ENCODE results near the gene PROCA1.
"Not testable (repeated sequence)": the region's sequence is repeated elsewhere in the genome, so short reads cannot be mapped to it uniquely, and the experiment has no call there.

The PROCA1 gene

DNA sequence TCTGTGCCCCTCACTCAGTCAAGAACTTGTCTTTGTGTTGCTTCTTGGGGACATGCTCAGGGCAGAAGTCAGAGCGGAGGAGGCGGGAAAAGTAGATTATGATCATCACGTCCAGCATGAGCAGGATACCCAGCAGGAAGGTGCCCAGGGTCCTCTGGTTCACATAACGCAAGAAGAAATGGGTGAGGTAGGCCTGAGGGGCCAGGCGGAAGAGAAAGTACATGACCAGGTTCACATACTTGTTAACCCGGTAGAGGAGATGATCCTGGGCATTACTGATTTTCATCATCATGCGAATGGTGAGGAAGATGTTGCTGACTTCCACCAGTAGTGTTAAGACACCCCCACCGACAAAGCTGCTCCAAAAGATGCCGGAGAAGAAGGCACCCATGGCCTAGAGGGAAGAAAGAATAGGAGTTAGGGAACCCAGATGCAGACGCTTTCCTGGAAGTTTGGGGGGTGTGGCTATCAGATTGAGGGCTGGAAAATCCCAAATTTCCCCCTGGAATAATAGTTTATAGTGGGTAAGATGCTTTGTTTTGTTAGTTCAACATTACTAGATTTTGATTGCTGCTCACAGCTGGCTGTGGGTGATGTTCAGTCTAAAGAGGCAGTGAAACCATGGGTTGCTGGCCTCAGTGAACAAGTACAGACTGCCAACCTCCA lies 12.9 kb upstream of the PROCA1 start:
- DNase-seq, result no peak

DNA sequence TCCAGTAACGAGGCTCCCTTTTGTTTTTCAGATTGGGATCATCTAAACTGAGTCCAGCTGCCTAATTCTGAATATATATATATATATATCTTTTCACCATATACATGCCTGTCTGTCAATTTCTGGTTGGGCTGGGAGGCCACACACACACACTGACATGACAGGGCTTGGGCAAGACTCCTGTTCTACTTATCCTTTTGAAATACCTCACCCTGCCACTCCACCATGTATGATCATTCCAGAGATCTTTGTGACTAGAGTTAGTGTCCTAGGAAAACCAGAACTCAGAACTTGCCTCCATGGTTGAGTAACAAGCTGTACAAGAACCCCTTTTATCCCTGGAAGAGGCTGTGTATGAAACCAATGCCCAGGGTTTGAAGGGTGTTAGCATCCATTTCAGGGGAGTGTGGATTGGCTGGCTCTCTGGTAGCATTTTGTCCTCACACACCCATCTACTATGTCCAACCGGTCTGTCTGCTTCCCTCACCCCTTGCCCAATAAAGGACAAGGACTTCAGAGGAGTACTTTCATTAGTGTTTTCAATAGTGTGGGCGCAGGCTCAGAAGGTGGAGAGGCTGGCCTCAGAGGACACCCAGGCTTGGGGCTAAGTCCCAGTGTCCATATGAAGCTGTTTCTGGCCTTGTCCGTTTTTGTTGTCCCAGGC lies 12.3 kb upstream of the PROCA1 start:
- not testable (repeated sequence) for DNase-seq

DNA sequence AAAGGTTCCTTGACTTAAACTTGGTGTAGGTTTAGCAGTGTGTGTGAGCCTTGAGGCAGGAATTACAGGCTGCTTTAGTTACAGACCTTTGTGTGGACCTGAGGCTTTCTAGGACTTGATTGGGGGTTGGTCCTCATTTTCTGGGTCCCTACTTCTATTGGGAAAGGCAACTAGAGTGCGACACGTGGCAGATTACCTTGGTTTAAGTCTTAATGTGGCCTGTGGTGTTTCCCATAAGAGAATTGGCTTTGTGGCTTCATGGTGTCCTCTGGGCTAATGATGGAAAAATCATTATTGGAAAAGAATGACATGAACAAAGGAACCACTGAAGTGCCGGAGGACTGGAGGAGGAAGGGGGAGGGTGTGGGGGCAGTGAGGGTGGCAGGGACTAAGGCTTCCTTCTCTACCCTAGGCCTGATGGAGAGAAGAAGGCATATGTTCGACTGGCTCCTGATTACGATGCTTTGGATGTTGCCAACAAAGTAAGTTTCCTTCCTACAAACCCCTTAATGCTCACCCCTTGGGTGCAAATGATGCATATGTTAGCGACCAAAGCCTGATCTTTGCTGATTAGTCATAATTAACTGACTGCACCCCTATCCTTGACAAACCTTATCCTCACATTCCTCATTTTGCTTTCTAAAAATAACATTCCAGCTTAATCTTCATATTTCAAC lies 11.6 kb upstream of the PROCA1 start:
- no peak for DNase-seq

DNA sequence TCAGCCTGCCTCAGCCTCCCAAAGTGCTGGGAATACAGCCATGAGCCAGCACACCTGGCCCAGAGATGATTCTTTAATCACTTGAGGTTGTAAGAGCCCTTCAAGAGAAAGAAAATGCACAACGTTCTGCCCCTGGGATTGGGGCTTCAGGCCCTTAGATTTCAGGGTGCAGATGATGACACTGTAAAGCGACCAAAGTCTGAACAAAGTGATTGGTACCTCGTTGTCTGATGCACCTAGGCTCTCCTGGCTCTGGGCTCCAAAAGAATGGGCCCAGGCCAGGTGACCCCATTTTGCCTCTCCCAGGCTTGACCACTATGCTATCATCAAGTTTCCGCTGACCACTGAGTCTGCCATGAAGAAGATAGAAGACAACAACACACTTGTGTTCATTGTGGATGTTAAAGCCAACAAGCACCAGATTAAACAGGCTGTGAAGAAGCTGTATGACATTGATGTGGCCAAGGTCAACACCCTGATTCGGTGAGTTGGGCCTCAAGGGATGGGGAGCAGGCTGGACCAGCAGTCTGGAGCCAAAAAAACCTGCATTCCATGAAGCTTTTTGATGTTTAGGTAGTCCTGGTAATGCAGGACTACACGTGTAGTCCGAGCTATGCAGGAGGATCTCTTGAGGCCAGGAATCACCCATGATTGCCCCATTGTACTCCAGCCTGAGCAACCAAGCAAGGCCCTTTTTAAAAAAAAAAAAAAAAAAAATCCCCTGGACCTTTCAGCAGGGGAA lies 10.9 kb upstream of the PROCA1 start:
- DNase-seq, result no peak

DNA sequence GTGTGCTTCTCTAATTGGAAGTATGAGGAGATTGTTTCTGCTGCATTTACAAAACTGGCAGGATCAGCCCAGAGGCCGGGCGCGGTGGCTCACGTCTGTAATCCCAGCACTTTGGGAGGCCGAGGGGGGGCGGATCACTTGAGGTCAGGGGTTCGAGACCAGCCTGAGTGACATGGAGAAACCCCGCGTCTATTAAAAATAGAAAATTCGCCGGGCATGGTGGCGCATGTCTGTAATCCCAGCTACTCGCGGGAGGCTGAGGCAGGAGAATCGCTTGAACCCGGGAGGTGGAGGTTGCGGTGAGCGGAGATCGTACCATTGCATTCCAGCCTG lies 9.3 kb upstream of the PROCA1 start:
- DNase-seq, result not testable (repeated sequence)

GRCh38 chr17:28720247-28720996 lies 8.7 kb upstream of the PROCA1 start:
- no peak for DNase-seq

- DNase-seq, result no peak
These were observed 7.3 kb upstream of the PROCA1 start for GRCh38 chr17:28719021-28719433.

- no peak for DNase-seq
These were observed 6.8 kb upstream of the PROCA1 start for GRCh38 chr17:28718333-28719020.

- no peak for DNase-seq
These were observed 6.1 kb upstream of the PROCA1 start, which contains the start of gene RAB34 for GRCh38 chr17:28717578-28718332. RAB34 (minus strand) TSS chr17:28717868; CDS start chr17:28717266, 602 bp downstream.

DNA sequence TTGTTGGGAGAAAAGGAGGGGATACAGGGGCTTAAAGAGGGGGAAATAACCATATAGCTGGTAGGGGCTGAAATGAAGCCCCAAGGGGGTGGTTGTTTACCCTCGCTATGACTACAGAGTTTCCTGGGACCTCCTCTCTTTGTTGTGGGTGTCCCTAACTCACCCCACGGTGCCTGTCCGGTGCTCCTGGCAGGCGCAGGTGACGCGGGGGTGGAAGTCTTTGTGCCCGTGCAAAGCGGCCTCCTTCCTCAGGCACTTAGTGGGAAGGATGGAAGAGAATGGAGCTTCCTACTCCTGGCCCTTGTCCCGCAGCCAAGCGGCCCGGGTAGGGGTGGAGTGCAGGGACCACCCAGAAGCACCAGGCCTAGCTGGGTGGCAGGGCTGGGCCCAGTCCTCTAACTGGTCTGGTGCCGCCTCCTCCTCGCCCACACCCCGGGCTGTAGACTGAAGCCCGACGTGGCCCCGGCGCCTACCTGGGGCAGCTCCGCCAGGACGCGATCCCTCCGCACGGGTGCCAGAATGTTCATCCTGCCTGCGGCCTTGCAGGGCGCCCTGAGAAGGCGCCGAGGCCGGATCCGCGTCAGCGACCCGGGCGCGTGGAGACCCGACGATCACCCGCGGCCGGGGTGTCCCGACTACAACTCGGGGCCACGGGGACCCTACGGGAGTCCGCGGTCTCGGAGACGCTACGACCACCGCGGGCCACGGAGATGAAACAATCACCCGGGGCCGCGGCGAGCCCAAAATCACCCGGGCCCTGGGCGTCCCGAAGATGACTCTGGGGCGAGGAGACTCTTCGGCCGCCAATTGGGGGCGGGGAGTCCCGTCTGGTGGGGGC lies 5.3 kb upstream of the PROCA1 start:
- no peak for DNase-seq

- no peak for DNase-seq
These were observed 3.5 kb upstream of the PROCA1 start for GRCh38 chr17:28715217-28715616.

GRCh38 chr17:28714281-28714680 lies 2.6 kb upstream of the PROCA1 start:
- DNase-seq, result no peak

- DNase-seq, result no peak
These were observed 1.2 kb upstream of the PROCA1 start for GRCh38 chr17:28712705-28713415.

- DNase-seq, result peak; percentile 49 to 59
These were observed 480 bp upstream of the PROCA1 start for GRCh38 chr17:28712032-28712704.

GRCh38 chr17:28710861-28711722 lies 596 bp downstream of the PROCA1 start:
- peak; percentile 85 to 87 for DNase-seq

GRCh38 chr17:28707339-28707720 lies 4.4 kb downstream of the PROCA1 start:
- DNase-seq, result no peak

- no peak for DNase-seq
These were observed 5.0 kb downstream of the PROCA1 start for GRCh38 chr17:28706471-28707338.

Data from activated CD4-positive, alpha-beta T cell treated with anti-CD3 and anti-CD28 coated beads, Interleukin-2, amount 50 U/mL, for 4 hours (primary cell).